ENCODE data around the gene APBB1IP.
"Not testable (repeated sequence)": the region's sequence is repeated elsewhere in the genome, so short reads cannot be mapped to it uniquely, and the experiment has no call there.

Gene APBB1IP

DNA sequence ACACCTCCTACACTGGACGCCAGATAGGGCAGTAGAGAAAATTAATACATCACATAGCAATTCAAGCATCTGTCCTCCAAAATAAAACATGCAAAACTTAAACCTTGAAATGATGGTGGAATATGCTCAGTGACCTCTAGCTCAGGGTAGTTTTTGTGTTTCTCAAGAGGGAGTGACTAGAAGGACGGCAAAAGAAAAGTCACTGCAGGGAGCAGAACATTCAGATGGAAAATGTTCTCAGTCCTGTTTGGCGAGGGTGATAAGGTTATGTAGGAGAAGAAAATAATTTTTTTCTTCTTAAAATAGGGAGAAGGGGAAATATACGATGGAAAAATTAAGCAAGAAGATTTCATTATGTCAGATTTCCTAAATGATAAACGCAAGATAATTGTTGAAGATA is 50.9 kb downstream of the APBB1IP start:
- TF ChIP-seq, protein P1, sequence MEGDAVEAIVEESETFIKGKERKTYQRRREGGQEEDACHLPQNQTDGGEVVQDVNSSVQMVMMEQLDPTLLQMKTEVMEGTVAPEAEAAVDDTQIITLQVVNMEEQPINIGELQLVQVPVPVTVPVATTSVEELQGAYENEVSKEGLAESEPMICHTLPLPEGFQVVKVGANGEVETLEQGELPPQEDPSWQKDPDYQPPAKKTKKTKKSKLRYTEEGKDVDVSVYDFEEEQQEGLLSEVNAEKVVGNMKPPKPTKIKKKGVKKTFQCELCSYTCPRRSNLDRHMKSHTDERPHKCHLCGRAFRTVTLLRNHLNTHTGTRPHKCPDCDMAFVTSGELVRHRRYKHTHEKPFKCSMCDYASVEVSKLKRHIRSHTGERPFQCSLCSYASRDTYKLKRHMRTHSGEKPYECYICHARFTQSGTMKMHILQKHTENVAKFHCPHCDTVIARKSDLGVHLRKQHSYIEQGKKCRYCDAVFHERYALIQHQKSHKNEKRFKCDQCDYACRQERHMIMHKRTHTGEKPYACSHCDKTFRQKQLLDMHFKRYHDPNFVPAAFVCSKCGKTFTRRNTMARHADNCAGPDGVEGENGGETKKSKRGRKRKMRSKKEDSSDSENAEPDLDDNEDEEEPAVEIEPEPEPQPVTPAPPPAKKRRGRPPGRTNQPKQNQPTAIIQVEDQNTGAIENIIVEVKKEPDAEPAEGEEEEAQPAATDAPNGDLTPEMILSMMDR (conservative IDR thresholded peaks at IDR 0.05; ENCODE audit: control insufficient read depth, insufficient read depth, low read depth, low read length), result no peak
- no peak for DNase-seq (ENCODE audit: low read depth)
- H3K4me3 ChIP-seq (ENCODE audit: control insufficient read depth, low read depth, low read length), result no peak overlapping the region

DNA sequence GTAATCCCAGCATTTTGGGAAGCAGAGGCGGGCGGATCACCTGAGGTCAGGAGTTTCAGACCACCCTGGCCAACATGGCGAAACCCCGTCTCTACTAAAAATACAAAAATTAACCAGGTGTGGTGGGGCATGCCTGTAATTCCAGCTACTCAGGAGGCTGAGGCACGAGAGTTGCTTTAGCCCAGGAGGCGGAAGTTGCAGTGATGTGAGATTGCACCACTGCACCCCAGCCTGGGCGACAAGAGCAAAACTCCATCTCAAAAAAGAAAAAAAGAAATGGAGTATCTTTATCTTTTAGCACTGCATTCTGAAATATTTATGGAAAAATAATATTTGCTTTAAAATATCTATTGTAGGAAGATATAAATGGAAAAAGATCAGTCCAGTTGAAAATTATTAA is 52.2 kb downstream of the APBB1IP start:
- DNase-seq (ENCODE audit: low read depth); H3K4me3 ChIP-seq (ENCODE audit: control insufficient read depth, low read depth, low read length): not testable (repeated sequence)

DNA sequence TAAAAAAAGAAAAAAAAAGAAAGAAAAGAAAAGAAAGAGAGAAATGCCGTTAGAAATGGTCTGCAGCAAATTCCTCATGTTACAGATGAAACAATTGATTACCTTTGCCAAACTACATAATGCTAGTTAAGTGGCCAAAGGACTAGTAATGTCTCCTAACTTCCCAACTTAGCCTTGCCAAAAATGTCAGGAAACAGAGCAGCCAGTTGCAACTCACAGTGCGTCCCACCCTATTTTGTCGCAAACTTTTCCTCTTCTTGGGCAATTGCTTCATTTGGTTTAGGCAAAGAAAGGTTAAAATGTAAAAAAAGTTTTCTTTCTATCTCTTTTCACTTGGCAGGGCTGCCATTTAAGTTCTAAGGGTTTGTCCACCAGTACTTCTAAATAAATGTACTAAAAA is 53.1 kb downstream of the APBB1IP start:
- TF ChIP-seq, protein P1 (conservative IDR thresholded peaks at IDR 0.05; ENCODE audit: control insufficient read depth, insufficient read depth, low read depth, low read length), result no peak
- no peak overlapping the region for H3K4me3 ChIP-seq (ENCODE audit: control insufficient read depth, low read depth, low read length)
- no peak for DNase-seq (ENCODE audit: low read depth)

DNA sequence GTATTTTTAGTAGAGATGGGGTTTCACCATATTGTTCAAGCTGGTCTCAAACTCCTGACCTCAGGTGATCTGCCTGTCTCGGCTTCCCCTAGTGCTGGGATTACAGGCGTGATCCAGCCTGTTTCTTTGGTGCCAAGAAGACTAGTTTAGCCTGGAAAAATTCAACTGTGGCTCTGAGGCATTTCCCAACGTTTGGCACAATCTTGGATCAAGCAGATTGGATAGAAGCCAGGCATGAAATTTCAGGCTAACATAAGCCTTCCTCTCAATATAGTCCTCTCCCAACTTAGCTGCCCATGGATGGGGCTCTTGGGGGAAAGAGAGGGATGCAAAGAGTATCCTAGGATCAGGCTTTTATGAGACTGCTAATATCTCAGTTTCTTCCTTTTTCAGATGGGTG is 53.8 kb downstream of the APBB1IP start:
- peak; percentile 53 for DNase-seq (ENCODE audit: low read depth)
- TF ChIP-seq, protein P1 (conservative IDR thresholded peaks at IDR 0.05; ENCODE audit: control insufficient read depth, insufficient read depth, low read depth, low read length), result no peak
- no peak overlapping the region for H3K4me3 ChIP-seq (ENCODE audit: control insufficient read depth, low read depth, low read length)

DNA sequence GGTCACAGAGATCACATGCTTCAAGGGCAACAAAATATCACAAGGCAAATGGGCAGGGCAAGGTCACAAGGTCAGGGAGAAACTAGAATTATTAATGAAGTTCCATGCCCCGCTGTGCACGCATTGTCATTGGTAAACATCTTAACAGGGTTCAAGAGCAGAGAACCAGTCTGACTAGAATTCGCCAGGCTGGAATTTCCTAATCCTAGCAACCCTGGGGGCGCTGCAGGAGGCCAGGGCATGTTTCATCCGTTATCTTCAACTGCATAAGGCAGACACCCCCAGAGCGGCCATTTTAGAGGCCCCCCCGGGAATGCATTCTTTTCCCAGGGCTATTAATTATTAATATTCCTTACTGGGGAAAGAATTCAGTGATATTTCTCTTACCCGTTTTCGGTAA is 54.6 kb downstream of the APBB1IP start:
- H3K4me3 ChIP-seq (ENCODE audit: control insufficient read depth, low read depth, low read length); DNase-seq (ENCODE audit: low read depth): not testable (repeated sequence)

DNA sequence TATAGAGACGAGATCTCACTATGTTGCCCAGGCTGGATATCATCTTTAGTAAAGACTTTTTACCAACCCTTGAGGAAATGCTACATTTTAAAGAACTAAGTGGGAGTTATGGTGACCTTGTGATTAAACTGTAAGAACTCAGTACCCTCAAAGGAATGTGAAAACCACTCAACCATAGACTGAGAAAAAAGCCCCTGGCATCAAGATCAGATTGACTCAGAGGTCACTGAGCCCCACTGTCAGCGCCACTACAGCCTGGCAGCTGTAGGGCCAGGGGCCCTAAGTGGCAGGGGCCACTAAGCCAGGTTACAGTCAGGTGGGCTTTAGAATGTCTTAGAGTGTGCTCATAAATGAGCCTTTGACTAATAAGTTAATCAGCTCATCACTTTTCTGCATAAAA is 55.9 kb downstream of the APBB1IP start:
- TF ChIP-seq, protein P1 (conservative IDR thresholded peaks at IDR 0.05; ENCODE audit: control insufficient read depth, insufficient read depth, low read depth, low read length), result no peak
- no peak for DNase-seq (ENCODE audit: low read depth)
- H3K4me3 ChIP-seq (ENCODE audit: control insufficient read depth, low read depth, low read length), result no peak overlapping the region

DNA sequence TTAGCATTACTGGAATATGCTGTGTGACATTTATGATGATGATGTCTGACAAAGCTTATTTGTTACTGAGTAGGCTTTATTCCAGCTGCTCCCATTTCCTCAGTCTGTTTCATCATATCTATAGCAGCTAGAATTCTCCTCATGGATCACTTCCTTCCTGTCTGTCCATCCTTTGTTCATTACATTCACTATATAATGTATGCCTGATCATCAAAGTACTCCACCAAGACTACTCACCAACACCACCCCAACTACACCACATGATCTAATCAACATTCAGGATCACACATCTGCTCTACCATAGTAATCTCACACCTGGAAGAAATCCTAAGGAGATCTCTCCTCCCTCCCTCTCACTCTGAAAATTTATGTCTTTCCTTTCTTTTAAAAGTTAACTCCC is 61.3 kb downstream of the APBB1IP start:
- TF ChIP-seq, protein P1 (conservative IDR thresholded peaks at IDR 0.05; ENCODE audit: control insufficient read depth, insufficient read depth, low read depth, low read length), result no peak
- no peak overlapping the region for H3K4me3 ChIP-seq (ENCODE audit: control insufficient read depth, low read depth, low read length)
- DNase-seq (ENCODE audit: low read depth), result peak; percentile 27

DNA sequence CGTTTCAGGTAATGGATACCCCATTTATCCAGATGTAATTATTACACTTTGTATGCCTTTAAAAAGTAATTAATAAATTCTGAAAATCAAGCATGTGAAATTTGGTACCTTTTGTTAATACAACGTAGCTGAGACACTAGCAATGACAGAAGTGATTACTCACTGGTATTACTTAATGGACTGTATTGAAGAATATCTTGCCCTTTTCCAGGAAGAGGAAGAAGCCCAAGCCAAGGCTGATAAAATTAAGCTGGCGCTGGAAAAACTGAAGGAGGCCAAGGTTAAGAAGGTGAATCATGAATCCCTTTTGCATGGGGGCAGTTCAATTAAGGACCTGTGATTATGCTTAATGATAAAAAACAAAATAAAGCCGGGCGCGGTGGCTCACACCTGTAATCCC is 64.8 kb downstream of the APBB1IP start:
- TF ChIP-seq, protein P1 (conservative IDR thresholded peaks at IDR 0.05; ENCODE audit: control insufficient read depth, insufficient read depth, low read depth, low read length), result no peak
- peak; percentile 14 for DNase-seq (ENCODE audit: low read depth)

More for the DNA sequence above, 64.8 kb downstream of the APBB1IP start:
- H3K4me3 ChIP-seq (ENCODE audit: control insufficient read depth, low read depth, low read length), result no peak overlapping the region

All from fibroblast of mammary gland (primary cell).